PC-9 (cell line): Measurements from ENCODE around the gene NCOA3. TPM values are rescaled to one million over a fixed set of nuclear protein-coding genes. Genes with fewer than 3 reads are reported as not detected.

Experiments used
- BruUV-seq: library from RNA; stranded (reverse); fragments of 400-500 nt; replicated peaks from 2 replicates; lab custom pipeline; 2021; lab: Mats Ljungman, UMichigan
- CTCF ChIA-PET: fragments of 300-600 bp; sonication (Branson Sonifier 250); formaldehyde crosslinking; loops from one replicate; lab custom pipeline; 2022; ENCODE audit warnings: antibody characterized with exemption; lab: Charles Lee
- POLR2A ChIA-PET: fragments of 300-600 bp; sonication (Branson Sonifier 250); formaldehyde crosslinking; loops from one replicate; lab custom pipeline; 2022; ENCODE audit warnings: antibody characterized with exemption; ENCODE audit not compliant: unreplicated experiment; lab: Charles Lee
- DNase-seq, 2 experiments: peaks; one replicate each; pipeline versions ENCODE4 v3.0.0 to v3.0.0-alpha.2; 2015 to 2022; ENCODE audit warnings: mixed read lengths in 1 of 2
- H2AFZ ChIP-seq: fragments of 200-600 bp; sonication (generic); 2 replicates; pipeline ENCODE4 v1.8.1; 2017; ENCODE audit warnings: antibody characterized with exemption
- H3F3A ChIP-seq: fragments of 200-600 bp; sonication (generic); 2 replicates; pipeline ENCODE4 v1.8.1; 2017; ENCODE audit warnings: antibody characterized with exemption, mild to moderate bottlenecking, low read depth; ENCODE audit not compliant: insufficient read depth
- H3K27ac ChIP-seq: fragments of 200-600 bp; sonication (generic); 2 replicates; pipeline ENCODE4 v1.6.1; 2016; ENCODE audit warnings: mixed run types
- H3K27me3 ChIP-seq: fragments of 200-600 bp; sonication (generic); 2 replicates; pipeline ENCODE4 v1.6.1; 2016; ENCODE audit warnings: low read depth, mixed run types; ENCODE audit not compliant: insufficient read depth
- H3K36me3 ChIP-seq: fragments of 200-600 bp; sonication (generic); 2 replicates; pipeline ENCODE4 v1.6.1; 2016; ENCODE audit warnings: low read depth, mixed run types
- H3K4me1 ChIP-seq: fragments of 200-600 bp; sonication (generic); replicated peaks from 2 replicates; pipeline ENCODE4 v1.6.1; 2016; ENCODE audit warnings: mixed run types; ENCODE audit not compliant: insufficient read depth
- H3K4me2 ChIP-seq: fragments of 200-600 bp; sonication (generic); 2 replicates; pipeline ENCODE4 v1.6.1; 2017; ENCODE audit warnings: mixed run types
- H3K4me3 ChIP-seq: fragments of 200-600 bp; sonication (generic); 2 replicates; pipeline ENCODE4 v1.6.1; 2016; ENCODE audit warnings: mixed run types
- H3K79me2 ChIP-seq: fragments of 200-600 bp; sonication (generic); 2 replicates; pipeline ENCODE4 v1.6.1; 2017; ENCODE audit warnings: low read depth, mixed run types
- H3K9me2 ChIP-seq: fragments of 200-600 bp; sonication (generic); 2 replicates; pipeline ENCODE4 v1.8.1; 2017; ENCODE audit warnings: mild to moderate bottlenecking; ENCODE audit not compliant: insufficient read depth
- H3K9me3 ChIP-seq: fragments of 200-600 bp; sonication (generic); 2 replicates; pipeline ENCODE4 v1.8.1; 2016; ENCODE audit warnings: low read depth; ENCODE audit not compliant: insufficient read depth
- H4K20me1 ChIP-seq: fragments of 200-600 bp; sonication (generic); 2 replicates; pipeline ENCODE4 v1.8.1; 2017; ENCODE audit not compliant: insufficient read depth
- EZH2 ChIP-seq: fragments of 200-600 bp; sonication (generic); IDR thresholded peaks from 2 replicates; pipeline ENCODE4 v1.8.0; 2017; ENCODE audit warnings: antibody characterized with exemption, low read depth
- intact Hi-C: fragments of 100-400 bp; cut with micrococcal nuclease; formaldehyde crosslinking; loops from one replicate; pipeline ENCODE4 v1.10.0; 2022; ENCODE audit not compliant: unreplicated experiment
- total RNA-seq: library from RNA; stranded (reverse); gene quantifications from 2 replicates; pipeline ENCODE4 v1.2.3, GENCODE V29; 2021
- TF ChIP-seq, protein P1 (sequence below): fragments of 200-600 bp; sonication (generic); conservative IDR thresholded peaks from 2 replicates; pipeline ENCODE4 v1.6.1; 2017; ENCODE audit warnings: mixed run types, antibody characterized with exemption, mild to moderate bottlenecking, moderate library complexity

The NCOA3 gene
- total RNA-seq, 1 experiment from 2014 or later: 78.0 TPM

DNA sequence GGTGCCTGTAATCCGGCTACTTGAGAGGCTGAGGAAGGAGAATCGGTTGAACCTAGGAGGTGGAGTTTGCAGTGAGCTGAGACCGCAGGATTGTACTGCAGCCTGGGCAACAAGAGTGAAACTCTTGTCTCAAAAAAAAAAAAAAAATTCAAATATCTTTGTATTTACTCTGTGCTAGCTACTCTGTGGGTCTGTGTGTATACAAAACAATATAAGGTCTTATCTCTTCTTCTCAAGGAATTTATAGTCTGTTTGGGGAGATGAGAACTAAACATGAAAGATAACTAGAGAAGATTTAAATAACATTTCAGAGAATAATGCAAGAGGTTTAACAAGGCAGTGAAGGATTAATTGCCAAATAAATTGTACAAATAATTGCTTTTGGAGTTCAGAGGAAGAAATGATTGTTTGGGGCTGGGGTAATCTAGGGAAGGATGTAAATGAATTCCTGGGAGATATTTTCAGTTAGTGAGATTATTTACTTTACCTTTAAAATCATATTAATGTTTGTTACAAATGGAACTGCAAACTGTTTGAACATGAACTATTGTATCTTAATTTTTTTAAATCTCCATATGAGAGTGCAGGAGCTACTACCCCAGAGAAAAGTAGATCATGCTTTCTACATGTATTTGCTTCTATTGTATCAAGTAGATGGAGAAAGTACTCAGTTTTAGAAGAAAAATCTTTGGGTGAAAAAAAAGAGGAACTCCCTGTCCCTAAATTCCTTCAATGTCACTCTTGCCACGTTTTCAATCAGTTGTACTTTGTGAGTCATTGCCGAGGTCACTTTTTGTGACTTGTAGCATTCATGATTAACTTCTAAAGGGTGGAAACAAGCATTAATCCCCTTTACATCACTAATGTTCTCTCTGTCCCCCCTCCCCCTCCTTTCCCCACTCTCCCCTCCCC lies 39.0 kb downstream of the NCOA3 start:
- DNase-seq: peak in 1 of 2 experiments; percentile 62
- Histone ChIP-seq H3K9me3 (no peaks in the 10 kb centered on the region; the same call in 1 of the 2 replicates), H3K4me2 (peak overlapping the region; percentile 17), H3K9me2 (no peaks in the 10 kb centered on the region), H3F3A (peaks cover 85% of the 10 kb centered on the region), H3K4me1 (peaks cover 45% of the 10 kb centered on the region), H3K4me3 (no peak overlapping the region), H3K27me3 (no peaks in the 10 kb centered on the region), H2AFZ (no peak overlapping the region), H4K20me1 (peaks cover 77% of the 10 kb centered on the region), H3K36me3 (peaks cover 3% of the 10 kb centered on the region; the same call in 1 of the 2 replicates), H3K79me2 (peaks cover 97% of the 10 kb centered on the region), H3K27ac (peak overlapping the region; percentile 52)
- BruUV-seq: no TSS peak
- intact Hi-C loops: loop anchor here (10.0 kb wide), 1 partner anchor 74 kb away; no protein-coding TSS in a partner anchor
- TF ChIP-seq EZH2: no peak
- TF ChIP-seq, protein P1, sequence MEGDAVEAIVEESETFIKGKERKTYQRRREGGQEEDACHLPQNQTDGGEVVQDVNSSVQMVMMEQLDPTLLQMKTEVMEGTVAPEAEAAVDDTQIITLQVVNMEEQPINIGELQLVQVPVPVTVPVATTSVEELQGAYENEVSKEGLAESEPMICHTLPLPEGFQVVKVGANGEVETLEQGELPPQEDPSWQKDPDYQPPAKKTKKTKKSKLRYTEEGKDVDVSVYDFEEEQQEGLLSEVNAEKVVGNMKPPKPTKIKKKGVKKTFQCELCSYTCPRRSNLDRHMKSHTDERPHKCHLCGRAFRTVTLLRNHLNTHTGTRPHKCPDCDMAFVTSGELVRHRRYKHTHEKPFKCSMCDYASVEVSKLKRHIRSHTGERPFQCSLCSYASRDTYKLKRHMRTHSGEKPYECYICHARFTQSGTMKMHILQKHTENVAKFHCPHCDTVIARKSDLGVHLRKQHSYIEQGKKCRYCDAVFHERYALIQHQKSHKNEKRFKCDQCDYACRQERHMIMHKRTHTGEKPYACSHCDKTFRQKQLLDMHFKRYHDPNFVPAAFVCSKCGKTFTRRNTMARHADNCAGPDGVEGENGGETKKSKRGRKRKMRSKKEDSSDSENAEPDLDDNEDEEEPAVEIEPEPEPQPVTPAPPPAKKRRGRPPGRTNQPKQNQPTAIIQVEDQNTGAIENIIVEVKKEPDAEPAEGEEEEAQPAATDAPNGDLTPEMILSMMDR: no peak
- POLR2A ChIA-PET: interaction anchor here (0.6 to 0.7 kb wide), 2 partner anchors 393 to 1930 kb away, joined by 4 to 5 read pairs; no protein-coding TSS in a partner anchor
- CTCF ChIA-PET: no interaction called here

DNA sequence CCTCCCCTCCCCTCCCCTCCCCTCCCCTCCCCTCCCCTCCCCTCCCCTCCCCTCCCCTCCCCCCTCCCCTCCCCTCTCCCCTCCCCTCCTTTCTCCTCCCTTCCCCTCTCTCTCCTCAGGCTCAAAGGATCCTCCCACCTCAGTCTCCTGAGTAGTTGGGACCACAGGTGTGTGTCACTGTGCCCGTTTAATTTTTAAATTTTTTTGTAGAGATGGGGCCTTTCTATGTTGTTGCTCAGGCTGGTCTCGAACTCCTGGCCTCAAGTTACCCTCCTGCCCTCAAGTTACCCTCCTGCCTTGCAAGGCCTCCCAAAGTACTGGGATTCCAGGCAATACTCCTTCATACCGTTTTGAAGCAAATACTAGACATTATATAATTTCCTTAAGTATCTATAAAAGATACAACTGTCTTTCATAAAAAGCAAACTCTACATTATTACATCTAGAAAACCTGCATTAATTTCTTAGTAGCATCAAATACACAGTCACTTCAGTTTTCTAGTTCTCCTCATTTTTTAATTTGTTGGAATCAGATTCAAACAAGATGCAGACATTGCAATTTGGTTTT lies 39.8 kb downstream of the NCOA3 start:
- intact Hi-C loops: loop anchor here (10.0 kb wide), 1 partner anchor 73 kb away; no protein-coding TSS in a partner anchor
- Histone ChIP-seq H3K27me3 (no peaks in the 10 kb centered on the region), H3K79me2 (peaks cover 97% of the 10 kb centered on the region), H2AFZ (no peak overlapping the region), H3K4me2 (no peak overlapping the region), H3K4me1 (peaks cover 52% of the 10 kb centered on the region), H3K4me3 (no peak overlapping the region), H3F3A (peaks cover 88% of the 10 kb centered on the region), H4K20me1 (peaks cover 76% of the 10 kb centered on the region), H3K36me3 (peaks cover 3% of the 10 kb centered on the region; the same call in 1 of the 2 replicates), H3K27ac (peak overlapping the region; percentile 16), H3K9me3 (no peaks in the 10 kb centered on the region; the same call in 1 of the 2 replicates), H3K9me2 (no peaks in the 10 kb centered on the region)
- POLR2A ChIA-PET: interaction anchor here (0.6 kb wide), 1 partner anchor 393 kb away, joined by 4 read pairs; no protein-coding TSS in a partner anchor
- DNase-seq: no peak
- no TSS peak for BruUV-seq
- TF ChIP-seq, protein P1: no peak
- TF ChIP-seq EZH2: no peak
- CTCF ChIA-PET: interaction anchor here (0.6 kb wide), 1 partner anchor 526 kb away, joined by 7 read pairs; no protein-coding TSS in a partner anchor

DNA sequence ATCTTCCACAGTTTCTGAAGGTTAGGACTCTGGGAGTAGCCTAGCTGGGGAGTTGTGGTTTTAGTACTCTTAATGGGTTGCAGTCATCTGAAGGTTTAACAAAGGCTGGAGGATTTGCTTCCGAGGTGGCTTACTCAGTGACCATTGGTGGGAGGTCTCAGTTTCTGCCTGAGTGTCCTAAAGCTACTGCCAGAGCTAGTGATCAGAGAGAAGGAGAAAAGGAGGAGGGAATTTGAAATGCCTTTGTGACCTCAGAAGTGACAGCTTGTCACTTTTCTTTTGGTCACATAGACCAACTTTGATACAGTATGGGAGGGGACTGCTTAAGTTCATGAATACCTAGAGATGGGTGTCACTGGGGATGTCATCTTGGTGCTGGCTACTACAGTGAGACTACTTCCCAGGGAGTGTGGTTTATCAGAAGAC lies 41.3 kb downstream of the NCOA3 start:
- no TSS peak for BruUV-seq
- Histone ChIP-seq H2AFZ (no peak overlapping the region), H3K4me2 (no peak overlapping the region), H3K36me3 (peaks cover 3% of the 10 kb centered on the region; the same call in 1 of the 2 replicates), H3K4me3 (no peak overlapping the region), H4K20me1 (peaks cover 80% of the 10 kb centered on the region), H3K9me3 (no peaks in the 10 kb centered on the region; the same call in 1 of the 2 replicates), H3K9me2 (no peaks in the 10 kb centered on the region), H3K27me3 (no peaks in the 10 kb centered on the region), H3K27ac (peak overlapping the region; percentile 40; the same call in 1 of the 2 replicates), H3F3A (peaks cover 80% of the 10 kb centered on the region), H3K4me1 (peaks cover 58% of the 10 kb centered on the region), H3K79me2 (peaks cover 97% of the 10 kb centered on the region)
- DNase-seq: no peak
- CTCF ChIA-PET: interaction anchor here (0.6 kb wide), 1 partner anchor 10 kb away, joined by 4 read pairs; no protein-coding TSS in a partner anchor
- TF ChIP-seq, protein P1: no peak
- no peak for TF ChIP-seq EZH2
- intact Hi-C loops: loop anchor here (10.0 kb wide), 1 partner anchor 72 kb away; no protein-coding TSS in a partner anchor
- POLR2A ChIA-PET: interaction anchor here (0.5 to 0.6 kb wide), 2 partner anchors 42 to 807 kb away, joined by 3 to 4 read pairs; no protein-coding TSS in a partner anchor
